ENCODE results near the gene LPGAT1. TPM values are rescaled to one million over a fixed set of nuclear protein-coding genes. Genes with fewer than 3 reads are reported as not detected.

The LPGAT1 gene
- total and polyA plus RNA-seq, 4 experiments from 2014 or later: 13.1 to 31.1 (median 30.4) TPM

DNA sequence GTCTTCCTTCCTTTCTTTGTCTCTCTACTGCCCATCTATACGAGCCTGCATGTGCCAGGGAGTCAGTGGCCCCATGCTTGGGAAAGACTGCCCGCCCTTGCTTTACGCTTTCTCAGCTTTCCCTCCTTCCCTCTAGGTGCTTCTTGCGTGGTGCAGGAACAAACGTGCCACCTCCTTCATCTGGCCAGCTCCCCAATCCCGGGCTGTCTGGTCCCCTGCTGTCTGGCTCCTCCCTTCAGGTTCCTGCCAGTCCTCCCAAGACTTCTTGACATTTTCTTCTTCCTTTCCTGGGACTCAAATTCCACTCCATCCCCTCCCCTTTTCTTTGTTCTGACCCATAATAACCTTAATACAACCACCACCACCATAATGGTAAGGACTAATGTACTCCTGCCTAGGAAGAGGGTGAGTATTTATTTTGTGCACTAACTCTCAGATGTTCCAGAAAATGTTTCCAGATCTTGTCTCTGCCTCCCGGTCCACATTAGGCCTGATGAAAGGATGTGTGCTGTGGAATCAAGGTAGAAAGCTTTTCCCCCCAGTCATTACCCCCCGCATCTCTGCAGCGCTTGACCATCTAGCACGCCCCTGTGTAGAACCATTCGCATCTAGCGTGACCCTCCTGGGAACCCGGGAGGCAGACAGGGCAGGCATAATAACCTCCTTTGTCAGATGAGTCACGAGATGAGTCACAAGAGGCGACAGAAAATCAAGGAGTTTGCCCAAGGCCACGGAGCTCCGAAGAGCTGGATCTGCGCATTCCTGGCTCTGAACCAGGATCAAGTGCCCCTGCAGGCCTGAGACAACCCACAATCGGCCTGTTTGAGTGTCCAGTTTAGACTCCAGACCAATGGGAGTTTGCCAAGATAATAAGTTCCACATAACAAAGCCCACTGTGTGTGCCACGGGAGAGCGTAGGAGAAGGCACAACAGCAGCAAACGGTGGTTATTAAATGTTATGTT is 95.1 kb downstream of the LPGAT1 start:
- Mint-ChIP-seq H3K27ac (peak overlapping the region in 1 of 7 donors; percentile 24), H3K4me1 (peaks cover 25 to 33% (median 29%) of the 10 kb centered on the region in 4 donors), H3K4me3 (no peak overlapping the region), H3K9me3 (peaks cover 0 to 2% (median 0%) of the 10 kb centered on the region in 8 donors), H3K36me3 (no peaks in the 10 kb centered on the region), H3K27me3 (no peaks in the 10 kb centered on the region)
- H3K9me3 ChIP-seq (ENCODE audit: control insufficient read depth in 1 of 2, low read length in 2 of 2): no peaks in the 10 kb centered on the region
- no peak overlapping the region for H3K4me3 ChIP-seq (ENCODE audit: low read length in 2 of 2)
- no peaks in the 10 kb centered on the region for H3K27me3 ChIP-seq (ENCODE audit: insufficient read depth, low read length)
- peaks cover 31% of the 10 kb centered on the region for H3K4me1 ChIP-seq (ENCODE audit: insufficient read depth, low read length)
- intact Hi-C loops (cut with micrococcal nuclease): no loop called here
- ChIA-PET POLR2A (ENCODE audit: partially characterized antibody) (no interaction called here), CTCF (ENCODE audit: partially characterized antibody) (no interaction called here)
- no peak overlapping the region for H3K27ac ChIP-seq (ENCODE audit: low read depth, low read length)
- H3K36me3 ChIP-seq (ENCODE audit: insufficient read depth, low read length): no peaks in the 10 kb centered on the region
- DNase-seq: no peak

DNA sequence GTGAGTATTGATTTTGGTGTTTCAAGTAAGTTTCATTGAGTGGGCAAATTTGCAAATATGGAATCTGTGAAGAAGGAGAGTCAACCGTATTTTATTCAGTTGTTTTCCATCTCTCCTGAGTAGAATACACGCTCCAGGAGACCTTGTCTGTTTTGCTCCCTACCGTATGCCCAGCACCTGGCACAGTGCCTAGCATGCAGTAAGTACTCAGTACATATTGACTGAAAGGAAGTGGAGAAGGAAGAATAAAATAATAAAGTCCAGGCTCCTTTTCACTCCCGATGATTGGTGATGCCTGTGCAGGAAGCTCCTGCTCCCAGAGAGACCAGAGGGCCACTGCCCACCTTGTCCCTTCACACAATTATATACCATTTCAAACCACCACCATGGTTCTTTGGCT is 95.8 kb downstream of the LPGAT1 start:
- no peak overlapping the region for H3K27ac Mint-ChIP-seq
- H3K27me3 Mint-ChIP-seq: no peaks in the 10 kb centered on the region
- H3K4me3 ChIP-seq (ENCODE audit: low read length in 2 of 2): no peak overlapping the region
- peaks cover 21 to 26% (median 24%) of the 10 kb centered on the region in 4 donors for H3K4me1 Mint-ChIP-seq
- H3K36me3 Mint-ChIP-seq: no peaks in the 10 kb centered on the region
- H3K36me3 ChIP-seq (ENCODE audit: insufficient read depth, low read length): no peaks in the 10 kb centered on the region
- ChIA-PET CTCF (ENCODE audit: partially characterized antibody) (no interaction called here), POLR2A (ENCODE audit: partially characterized antibody) (no interaction called here)
- no peaks in the 10 kb centered on the region for H3K27me3 ChIP-seq (ENCODE audit: insufficient read depth, low read length)
- no peaks in the 10 kb centered on the region for H3K9me3 ChIP-seq (ENCODE audit: control insufficient read depth in 1 of 2, low read length in 2 of 2)
- H3K9me3 Mint-ChIP-seq: peaks cover 0 to 2% (median 0%) of the 10 kb centered on the region in 8 donors
- intact Hi-C loops (cut with micrococcal nuclease): no loop called here
- peaks cover 24% of the 10 kb centered on the region for H3K4me1 ChIP-seq (ENCODE audit: insufficient read depth, low read length)
- H3K4me3 Mint-ChIP-seq: no peak overlapping the region
- H3K27ac ChIP-seq (ENCODE audit: low read depth, low read length): no peak overlapping the region
- no peak for DNase-seq

DNA sequence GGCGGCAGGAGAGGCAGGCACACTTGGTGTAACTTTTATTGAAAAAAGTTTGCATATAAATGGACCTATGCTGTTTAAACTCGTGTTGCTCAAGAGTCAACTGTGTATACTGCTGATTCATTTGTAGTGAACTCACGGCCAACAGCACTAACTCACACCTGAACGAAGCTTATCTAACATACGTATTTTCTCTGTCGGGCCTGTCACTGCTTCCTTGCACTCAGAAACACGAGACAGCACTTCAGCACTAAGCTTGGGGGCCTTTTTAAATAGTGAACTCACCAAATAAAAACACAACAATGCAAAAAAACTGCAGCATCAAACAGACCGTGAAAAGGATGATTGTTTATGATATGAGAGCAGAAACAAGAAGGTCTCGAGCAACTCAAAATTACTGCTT is 96.2 kb downstream of the LPGAT1 start:
- H3K36me3 ChIP-seq (ENCODE audit: insufficient read depth, low read length): no peaks in the 10 kb centered on the region
- no peak overlapping the region for H3K4me3 ChIP-seq (ENCODE audit: low read length in 2 of 2)
- H3K9me3 ChIP-seq (ENCODE audit: control insufficient read depth in 1 of 2, low read length in 2 of 2): no peaks in the 10 kb centered on the region
- peaks cover 0 to 2% (median 0%) of the 10 kb centered on the region in 8 donors for H3K9me3 Mint-ChIP-seq
- H3K4me1 Mint-ChIP-seq: peaks cover 16 to 22% (median 19%) of the 10 kb centered on the region in 4 donors
- no peak overlapping the region for H3K4me3 Mint-ChIP-seq
- intact Hi-C loops (cut with micrococcal nuclease): no loop called here
- H3K27me3 ChIP-seq (ENCODE audit: insufficient read depth, low read length): no peaks in the 10 kb centered on the region
- DNase-seq: no peak
- no peak overlapping the region for H3K27ac ChIP-seq (ENCODE audit: low read depth, low read length)
- CTCF ChIA-PET (ENCODE audit: partially characterized antibody): no interaction called here
- no peaks in the 10 kb centered on the region for H3K36me3 Mint-ChIP-seq
- H3K27ac Mint-ChIP-seq: no peak overlapping the region
- H3K4me1 ChIP-seq (ENCODE audit: insufficient read depth, low read length): peaks cover 20% of the 10 kb centered on the region
- POLR2A ChIA-PET (ENCODE audit: partially characterized antibody): no interaction called here
- no peaks in the 10 kb centered on the region for H3K27me3 Mint-ChIP-seq

DNA sequence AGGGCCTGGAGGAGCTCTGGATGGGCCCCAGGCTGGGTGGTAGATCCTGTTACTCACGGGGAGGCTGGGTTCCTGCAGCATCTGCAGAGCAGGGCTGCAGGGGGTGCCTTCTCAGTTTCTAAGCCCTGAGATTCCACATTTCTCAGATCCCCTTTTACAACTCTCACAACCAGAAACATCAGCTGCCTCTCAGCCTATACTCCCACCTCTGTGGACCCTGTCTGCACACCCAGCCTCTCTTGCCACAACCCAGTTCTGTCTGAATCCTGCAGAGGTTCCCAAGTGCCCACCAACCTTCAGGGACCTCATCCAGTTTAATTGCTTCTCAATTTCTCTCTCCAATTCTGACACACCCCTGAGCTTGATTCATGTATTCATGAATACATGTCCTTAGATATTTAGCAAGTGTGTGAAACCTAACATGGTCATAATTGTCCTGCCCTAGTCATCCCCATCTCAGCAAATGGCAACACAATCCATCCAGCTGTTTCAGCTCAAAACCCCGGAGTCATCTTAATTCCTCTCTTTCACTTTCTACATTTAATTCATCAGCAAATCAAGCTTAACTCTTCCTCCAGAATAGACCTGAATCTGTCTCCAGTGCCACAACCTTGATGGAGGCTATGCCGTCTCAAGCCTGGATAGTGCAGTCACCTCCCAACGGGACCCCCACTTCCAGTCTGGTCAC is 98.1 kb downstream of the LPGAT1 start:
- Mint-ChIP-seq H3K27me3 (no peaks in the 10 kb centered on the region), H3K4me1 (peaks cover 2 to 3% (median 2%) of the 10 kb centered on the region in 4 donors), H3K36me3 (no peaks in the 10 kb centered on the region), H3K4me3 (no peak overlapping the region), H3K27ac (no peak overlapping the region), H3K9me3 (peaks cover 0 to 2% (median 0%) of the 10 kb centered on the region in 8 donors)
- H3K4me3 ChIP-seq (ENCODE audit: low read length in 2 of 2): no peak overlapping the region
- ChIA-PET POLR2A (ENCODE audit: partially characterized antibody) (no interaction called here), CTCF (ENCODE audit: partially characterized antibody) (interaction anchor here (1.0 to 1.6 kb wide), 2 partner anchors 10 to 34 kb away, joined by 3 to 7 read pairs; no protein-coding TSS in a partner anchor)
- peaks cover under 1% of the 10 kb centered on the region for H3K4me1 ChIP-seq (ENCODE audit: insufficient read depth, low read length)
- H3K36me3 ChIP-seq (ENCODE audit: insufficient read depth, low read length): no peaks in the 10 kb centered on the region
- H3K27me3 ChIP-seq (ENCODE audit: insufficient read depth, low read length): no peaks in the 10 kb centered on the region
- intact Hi-C loops (cut with micrococcal nuclease): no loop called here
- no peaks in the 10 kb centered on the region for H3K9me3 ChIP-seq (ENCODE audit: control insufficient read depth in 1 of 2, low read length in 2 of 2)
- DNase-seq: no peak
- no peak overlapping the region for H3K27ac ChIP-seq (ENCODE audit: low read depth, low read length)

DNA sequence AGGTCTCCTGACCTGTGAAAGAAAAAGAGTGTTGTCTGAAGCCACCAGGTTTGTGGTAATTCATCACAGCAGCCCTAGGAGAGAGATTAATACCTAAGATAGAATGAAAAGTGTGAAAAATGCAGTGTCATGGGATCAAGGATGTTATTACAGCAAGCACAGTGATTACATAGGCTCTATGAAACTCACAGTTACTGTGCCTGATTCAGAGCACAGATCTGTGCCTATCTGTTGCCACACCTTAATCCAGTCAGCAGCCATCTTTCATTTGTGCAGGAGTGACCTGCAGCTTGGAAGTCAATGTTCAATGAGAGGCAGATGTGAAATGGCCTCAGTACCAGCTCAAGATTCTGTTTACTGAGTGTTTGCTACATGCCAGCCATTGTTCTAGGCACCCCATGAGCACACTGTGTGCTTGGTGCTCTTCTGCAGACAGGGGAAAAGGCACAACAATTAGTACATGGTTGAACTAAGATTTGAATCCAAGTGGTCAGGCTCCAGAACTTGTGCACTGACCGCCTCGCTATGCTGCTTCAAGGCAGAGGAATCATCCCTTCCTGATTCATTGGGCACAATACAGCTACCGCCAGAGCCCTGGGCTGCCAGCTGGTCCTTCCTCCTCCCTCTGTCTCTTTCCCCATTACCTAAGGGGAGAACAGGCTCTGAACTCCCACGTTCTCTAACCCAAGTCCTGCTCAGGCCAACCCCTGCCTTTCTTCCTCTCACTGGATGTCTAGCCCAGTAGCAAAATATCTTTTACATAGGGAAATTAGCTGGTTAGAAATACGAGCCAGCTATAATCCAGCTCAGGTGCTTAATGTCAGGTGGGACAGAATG is 98.9 kb downstream of the LPGAT1 start:
- Histone ChIP-seq H3K4me3 (ENCODE audit: low read length in 2 of 2) (no peak overlapping the region), H3K27me3 (ENCODE audit: insufficient read depth, low read length) (no peaks in the 10 kb centered on the region), H3K36me3 (ENCODE audit: insufficient read depth, low read length) (no peaks in the 10 kb centered on the region), H3K4me1 (ENCODE audit: insufficient read depth, low read length) (no peaks in the 10 kb centered on the region), H3K27ac (ENCODE audit: low read depth, low read length) (no peak overlapping the region), H3K9me3 (ENCODE audit: control insufficient read depth in 1 of 2, low read length in 2 of 2) (no peaks in the 10 kb centered on the region)
- H3K9me3 Mint-ChIP-seq: peaks cover 0 to 2% (median 0%) of the 10 kb centered on the region in 8 donors
- POLR2A ChIA-PET (ENCODE audit: partially characterized antibody): no interaction called here
- no peaks in the 10 kb centered on the region for H3K4me1 Mint-ChIP-seq
- H3K27me3 Mint-ChIP-seq: no peaks in the 10 kb centered on the region
- intact Hi-C loops (cut with micrococcal nuclease): no loop called here
- DNase-seq: no peak
- CTCF ChIA-PET (ENCODE audit: partially characterized antibody): interaction anchor here (1.0 to 1.6 kb wide), 2 partner anchors 11 to 33 kb away, joined by 3 to 7 read pairs; no protein-coding TSS in a partner anchor
- H3K27ac Mint-ChIP-seq: peak overlapping the region in 1 of 7 donors; percentile 61
- H3K36me3 Mint-ChIP-seq: no peaks in the 10 kb centered on the region
- H3K4me3 Mint-ChIP-seq: no peak overlapping the region

DNA sequence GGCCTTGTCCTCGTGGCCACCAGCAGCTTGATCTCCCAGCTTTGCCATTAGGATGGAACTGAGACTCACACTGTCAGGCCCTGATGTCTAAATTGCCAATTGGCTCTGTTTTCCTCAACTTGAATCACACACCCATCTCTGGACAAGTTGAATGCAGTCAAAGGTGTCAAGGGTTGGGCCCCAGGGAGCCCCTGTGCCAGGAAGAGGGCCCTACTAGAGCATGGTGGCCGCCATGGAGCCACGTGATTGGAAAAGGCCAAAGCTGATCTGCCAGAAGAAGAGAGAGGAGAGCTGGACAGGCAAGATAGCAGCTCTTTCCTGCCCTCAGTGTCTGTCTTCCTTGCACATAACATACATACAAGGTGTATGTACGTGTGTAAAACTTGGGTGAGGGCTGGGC is 100.2 kb downstream of the LPGAT1 start:
- Mint-ChIP-seq H3K9me3 (peaks cover 0 to 2% (median 0%) of the 10 kb centered on the region in 8 donors), H3K27ac (no peak overlapping the region), H3K36me3 (no peaks in the 10 kb centered on the region), H3K4me3 (no peak overlapping the region), H3K4me1 (no peaks in the 10 kb centered on the region), H3K27me3 (no peaks in the 10 kb centered on the region)
- intact Hi-C loops (cut with micrococcal nuclease): no loop called here
- Histone ChIP-seq H3K27ac (ENCODE audit: low read depth, low read length) (no peak overlapping the region), H3K4me3 (ENCODE audit: low read length in 2 of 2) (no peak overlapping the region), H3K4me1 (ENCODE audit: insufficient read depth, low read length) (no peaks in the 10 kb centered on the region), H3K9me3 (ENCODE audit: control insufficient read depth in 1 of 2, low read length in 2 of 2) (no peaks in the 10 kb centered on the region), H3K27me3 (ENCODE audit: insufficient read depth, low read length) (no peaks in the 10 kb centered on the region), H3K36me3 (ENCODE audit: insufficient read depth, low read length) (no peaks in the 10 kb centered on the region)
- DNase-seq: no peak
- ChIA-PET CTCF (ENCODE audit: partially characterized antibody) (no interaction called here), POLR2A (ENCODE audit: partially characterized antibody) (no interaction called here)

DNA sequence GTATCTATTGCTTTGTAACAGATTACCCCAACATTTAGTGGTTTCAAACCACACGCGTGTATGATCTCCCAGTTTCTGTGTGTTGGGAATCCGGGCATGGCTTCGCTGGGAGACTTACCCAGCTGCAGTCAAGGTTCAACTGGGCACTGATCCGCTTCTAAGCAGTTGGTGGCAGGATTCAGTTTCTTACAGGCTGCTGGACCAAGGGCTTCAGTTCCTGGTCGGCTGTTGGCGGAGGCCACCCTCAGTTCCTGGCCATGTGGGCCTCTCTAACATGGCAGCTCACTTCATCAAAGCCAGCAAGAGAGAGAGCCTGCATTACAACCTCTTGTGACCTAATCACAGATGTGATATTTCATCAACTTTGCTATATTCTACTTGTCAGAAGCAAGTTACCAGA is 101.3 kb downstream of the LPGAT1 start:
- Mint-ChIP-seq H3K4me1 (no peaks in the 10 kb centered on the region), H3K36me3 (no peaks in the 10 kb centered on the region), H3K4me3 (no peak overlapping the region), H3K27ac (no peak overlapping the region), H3K9me3 (peaks cover 0 to 2% (median 0%) of the 10 kb centered on the region in 8 donors), H3K27me3 (no peaks in the 10 kb centered on the region)
- ChIA-PET CTCF (ENCODE audit: partially characterized antibody) (no interaction called here), POLR2A (ENCODE audit: partially characterized antibody) (no interaction called here)
- H3K9me3 ChIP-seq (ENCODE audit: control insufficient read depth in 1 of 2, low read length in 2 of 2): no peaks in the 10 kb centered on the region
- intact Hi-C loops (cut with micrococcal nuclease): no loop called here
- no peaks in the 10 kb centered on the region for H3K27me3 ChIP-seq (ENCODE audit: insufficient read depth, low read length)
- H3K4me1 ChIP-seq (ENCODE audit: insufficient read depth, low read length): no peaks in the 10 kb centered on the region
- no peak overlapping the region for H3K4me3 ChIP-seq (ENCODE audit: low read length in 2 of 2)
- no peak for DNase-seq
- H3K36me3 ChIP-seq (ENCODE audit: insufficient read depth, low read length): no peaks in the 10 kb centered on the region
- no peak overlapping the region for H3K27ac ChIP-seq (ENCODE audit: low read depth, low read length)

All from CD4-positive, alpha-beta memory T cell (primary cell).